ENCODE data around the gene LRBA.
A peak's percentile ranks its signal among the peaks of the same experiment; 100 is the strongest.

The LRBA gene

DNA sequence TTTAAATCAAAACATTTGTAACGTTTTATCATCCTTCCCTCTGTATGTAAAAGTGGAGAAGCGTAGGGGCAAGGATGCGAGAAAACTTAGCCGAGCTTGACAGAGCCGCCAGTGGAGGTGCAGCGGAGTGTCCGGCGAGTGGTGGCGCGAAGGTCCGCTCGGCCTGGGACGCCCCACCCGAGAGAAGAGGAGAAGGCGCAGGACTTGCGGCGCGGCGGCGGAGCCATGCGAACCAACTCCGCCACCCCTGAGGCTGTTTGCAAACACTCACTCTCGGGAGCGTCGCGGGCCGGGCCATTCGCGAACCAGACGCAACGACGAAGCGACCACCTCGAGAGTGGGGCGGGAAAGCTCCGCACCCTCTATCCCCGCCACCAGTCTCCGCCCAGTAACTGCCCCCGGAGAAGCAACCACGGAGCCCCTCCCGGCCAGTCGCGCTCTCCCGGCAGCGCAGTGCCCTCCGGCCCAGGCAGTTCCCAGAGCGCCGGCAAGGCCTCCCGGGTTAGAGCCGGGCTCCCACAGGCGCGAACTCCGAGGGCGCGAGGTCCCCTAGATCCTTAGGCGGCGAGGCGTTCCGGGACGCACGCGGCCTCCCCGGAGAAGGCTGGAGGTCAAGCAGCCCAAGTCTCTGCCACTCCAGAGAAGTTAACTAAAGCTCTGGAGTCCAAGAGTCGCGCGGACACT lies 435.4 kb downstream of the LRBA start:
- H3K9me3 ChIP-seq (ENCODE audit: control insufficient read depth, low read length): peaks cover 19% of the 10 kb centered on the region
- H3K4me1 ChIP-seq (ENCODE audit: control insufficient read depth, insufficient read depth, low read depth, low read length): peaks cover 14% of the 10 kb centered on the region
- peak overlapping the region; percentile 91 for H2AFZ ChIP-seq (ENCODE audit: low read depth, low read length)
- peak overlapping the region in 1 of 2 experiments; percentile 83 for H3K14ac ChIP-seq (ENCODE audit: low read length in 2 of 2)
- peak overlapping the region; percentile 49 for H2BK5ac ChIP-seq (ENCODE audit: low read depth, low read length, poor library complexity, severe bottlenecking)
- H4K91ac ChIP-seq (ENCODE audit: low read length): peak overlapping the region; percentile 82
- peak overlapping the region in 1 of 2 experiments; percentile 79 for H2BK12ac ChIP-seq (ENCODE audit: low read length in 2 of 2)
- peaks cover 0 to 4% of the 10 kb centered on the region in 2 experiments for H3K36me3 ChIP-seq (ENCODE audit: control insufficient read depth in 1 of 2, insufficient read depth in 2 of 2, low read depth in 1 of 2, low read length in 2 of 2)
- peaks cover 2% of the 10 kb centered on the region for H3K79me1 ChIP-seq (replicated peaks; ENCODE audit: low read length, poor library complexity, severe bottlenecking)
- WGBS: under 1% methylated on average over 58 of the region's 66 CpGs
- H3K4ac ChIP-seq (ENCODE audit: low read depth in 1 of 2, low read length in 2 of 2): peak overlapping the region in 1 of 2 experiments; percentile 89
- H3K4me2 ChIP-seq (ENCODE audit: low read length, poor library complexity, severe bottlenecking): peak overlapping the region; percentile 83
- H3K18ac ChIP-seq (ENCODE audit: low read depth in 1 of 2, low read length in 2 of 2): peak overlapping the region; percentile 65 to 93
- peak overlapping the region; percentile 69 to 70 for H3K4me3 ChIP-seq (ENCODE audit: insufficient read depth in 1 of 2, low read depth in 1 of 2, low read length in 2 of 2)
- H4K8ac ChIP-seq (ENCODE audit: low read length): peak overlapping the region; percentile 33
- peak overlapping the region; percentile 64 for H3K27ac ChIP-seq (ENCODE audit: low read length, poor library complexity, severe bottlenecking)
- H3K9ac ChIP-seq (ENCODE audit: low read length): peak overlapping the region; percentile 23
- peak overlapping the region; percentile 8 for H2BK15ac ChIP-seq (ENCODE audit: low read depth, poor library complexity, severe bottlenecking)
- DNase-seq: peak; percentile 71
- no peaks in the 10 kb centered on the region for H3K27me3 ChIP-seq (ENCODE audit: control insufficient read depth in 1 of 2, insufficient read depth in 1 of 2, low read length in 2 of 2)
- no peak overlapping the region for H2BK120ac ChIP-seq (ENCODE audit: low read depth, low read length)
- peak overlapping the region in 1 of 2 experiments; percentile 24 for H3K23ac ChIP-seq (ENCODE audit: low read length in 2 of 2)
- H2AK5ac ChIP-seq (ENCODE audit: low read length, severe bottlenecking): no peak overlapping the region

GRCh38 chr4:150578745-150579501 lies 436.2 kb downstream of the LRBA start:
- WGBS: 29% methylated on average over 4 of the region's 12 CpGs
- DNase-seq: peak; percentile 73

GRCh38 chr4:150577796-150578195 lies 437.3 kb downstream of the LRBA start:
- Histone ChIP-seq H2BK12ac (ENCODE audit: low read length in 2 of 2) (no peak overlapping the region), H2AFZ (ENCODE audit: low read depth, low read length) (no peak overlapping the region), H3K27ac (ENCODE audit: low read length, poor library complexity, severe bottlenecking) (no peak overlapping the region), H3K9me3 (ENCODE audit: control insufficient read depth, low read length) (peaks cover 11% of the 10 kb centered on the region), H3K14ac (ENCODE audit: low read length in 2 of 2) (no peak overlapping the region), H4K91ac (ENCODE audit: low read length) (no peak overlapping the region), H3K4me2 (ENCODE audit: low read length, poor library complexity, severe bottlenecking) (no peak overlapping the region), H3K4me3 (ENCODE audit: insufficient read depth in 1 of 2, low read depth in 1 of 2, low read length in 2 of 2) (no peak overlapping the region), H3K4ac (ENCODE audit: low read depth in 1 of 2, low read length in 2 of 2) (no peak overlapping the region), H2BK15ac (ENCODE audit: low read depth, poor library complexity, severe bottlenecking) (no peak overlapping the region), H3K4me1 (ENCODE audit: control insufficient read depth, insufficient read depth, low read depth, low read length) (peaks cover 10% of the 10 kb centered on the region), H3K79me1 (replicated peaks; ENCODE audit: low read length, poor library complexity, severe bottlenecking) (peaks cover 4% of the 10 kb centered on the region), H2AK5ac (ENCODE audit: low read length, severe bottlenecking) (no peak overlapping the region), H3K23ac (ENCODE audit: low read length in 2 of 2) (no peak overlapping the region), H2BK5ac (ENCODE audit: low read depth, low read length, poor library complexity, severe bottlenecking) (no peak overlapping the region), H3K27me3 (ENCODE audit: control insufficient read depth in 1 of 2, insufficient read depth in 1 of 2, low read length in 2 of 2) (no peaks in the 10 kb centered on the region), H3K36me3 (ENCODE audit: control insufficient read depth in 1 of 2, insufficient read depth in 2 of 2, low read depth in 1 of 2, low read length in 2 of 2) (no peaks in the 10 kb centered on the region), H4K8ac (ENCODE audit: low read length) (no peak overlapping the region), H3K9ac (ENCODE audit: low read length) (no peak overlapping the region), H2BK120ac (ENCODE audit: low read depth, low read length) (no peak overlapping the region), H3K18ac (ENCODE audit: low read depth in 1 of 2, low read length in 2 of 2) (no peak overlapping the region)
- WGBS: no CpG with 5 or more reads among the region's 1 CpG
- DNase-seq: no peak

More at GRCh38 chr4:150578745-150579501, 436.2 kb downstream of the LRBA start:
- H3K4ac ChIP-seq (ENCODE audit: low read depth in 1 of 2, low read length in 2 of 2): no peak overlapping the region
- H3K23ac ChIP-seq (ENCODE audit: low read length in 2 of 2): no peak overlapping the region
- no peak overlapping the region for H2BK120ac ChIP-seq (ENCODE audit: low read depth, low read length)
- H3K9me3 ChIP-seq (ENCODE audit: control insufficient read depth, low read length): peaks cover 19% of the 10 kb centered on the region
- H2AK5ac ChIP-seq (ENCODE audit: low read length, severe bottlenecking): no peak overlapping the region
- no peak overlapping the region for H3K18ac ChIP-seq (ENCODE audit: low read depth in 1 of 2, low read length in 2 of 2)
- no peak overlapping the region for H2AFZ ChIP-seq (ENCODE audit: low read depth, low read length)
- peaks cover 14% of the 10 kb centered on the region for H3K4me1 ChIP-seq (ENCODE audit: control insufficient read depth, insufficient read depth, low read depth, low read length)
- no peak overlapping the region for H3K14ac ChIP-seq (ENCODE audit: low read length in 2 of 2)
- peak overlapping the region; percentile 61 for H3K27ac ChIP-seq (ENCODE audit: low read length, poor library complexity, severe bottlenecking)
- H2BK15ac ChIP-seq (ENCODE audit: low read depth, poor library complexity, severe bottlenecking): no peak overlapping the region
- no peaks in the 10 kb centered on the region for H3K27me3 ChIP-seq (ENCODE audit: control insufficient read depth in 1 of 2, insufficient read depth in 1 of 2, low read length in 2 of 2)
- H3K4me3 ChIP-seq (ENCODE audit: insufficient read depth in 1 of 2, low read depth in 1 of 2, low read length in 2 of 2): peak overlapping the region in 1 of 2 experiments; percentile 69
- H3K36me3 ChIP-seq (ENCODE audit: control insufficient read depth in 1 of 2, insufficient read depth in 2 of 2, low read depth in 1 of 2, low read length in 2 of 2): peaks cover 0 to 4% of the 10 kb centered on the region in 2 experiments
- H2BK5ac ChIP-seq (ENCODE audit: low read depth, low read length, poor library complexity, severe bottlenecking): no peak overlapping the region
- H2BK12ac ChIP-seq (ENCODE audit: low read length in 2 of 2): no peak overlapping the region
- no peak overlapping the region for H4K91ac ChIP-seq (ENCODE audit: low read length)
- no peak overlapping the region for H3K9ac ChIP-seq (ENCODE audit: low read length)
- peaks cover 2% of the 10 kb centered on the region for H3K79me1 ChIP-seq (replicated peaks; ENCODE audit: low read length, poor library complexity, severe bottlenecking)
- H4K8ac ChIP-seq (ENCODE audit: low read length): peak overlapping the region; percentile 30
- H3K4me2 ChIP-seq (ENCODE audit: low read length, poor library complexity, severe bottlenecking): peak overlapping the region; percentile 87

DNA sequence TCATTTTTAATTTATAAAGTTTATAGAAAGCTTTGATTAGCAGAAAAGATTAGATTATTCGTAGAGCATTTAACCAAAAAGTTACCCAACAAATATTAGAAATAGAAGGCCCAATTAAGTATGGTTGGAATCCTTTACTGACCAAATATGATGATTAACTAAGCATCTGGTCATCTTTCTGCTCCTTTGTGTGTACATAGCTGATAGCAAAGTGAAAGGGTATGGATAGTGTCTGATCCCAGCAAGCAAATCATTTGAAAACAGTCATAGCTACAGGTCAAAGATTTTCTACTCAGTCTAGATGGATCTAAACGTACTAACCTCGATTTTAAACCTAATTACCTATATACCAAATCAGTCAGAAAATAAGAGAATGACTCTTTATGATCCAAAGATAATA lies 440.4 kb downstream of the LRBA start:
- H3K4me2 ChIP-seq (ENCODE audit: low read length, poor library complexity, severe bottlenecking): no peak overlapping the region
- H2BK12ac ChIP-seq (ENCODE audit: low read length in 2 of 2): no peak overlapping the region
- no peak overlapping the region for H3K4ac ChIP-seq (ENCODE audit: low read depth in 1 of 2, low read length in 2 of 2)
- peaks cover 6% of the 10 kb centered on the region for H3K79me1 ChIP-seq (replicated peaks; ENCODE audit: low read length, poor library complexity, severe bottlenecking)
- no peak overlapping the region for H3K14ac ChIP-seq (ENCODE audit: low read length in 2 of 2)
- H2BK15ac ChIP-seq (ENCODE audit: low read depth, poor library complexity, severe bottlenecking): no peak overlapping the region
- H3K27ac ChIP-seq (ENCODE audit: low read length, poor library complexity, severe bottlenecking): no peak overlapping the region
- no CpG with 5 or more reads among the region's 3 CpGs for WGBS
- no peaks in the 10 kb centered on the region for H3K27me3 ChIP-seq (ENCODE audit: control insufficient read depth in 1 of 2, insufficient read depth in 1 of 2, low read length in 2 of 2)
- no peaks in the 10 kb centered on the region for H3K9me3 ChIP-seq (ENCODE audit: control insufficient read depth, low read length)
- H3K4me3 ChIP-seq (ENCODE audit: insufficient read depth in 1 of 2, low read depth in 1 of 2, low read length in 2 of 2): no peak overlapping the region
- H4K91ac ChIP-seq (ENCODE audit: low read length): no peak overlapping the region
- no peak overlapping the region for H3K23ac ChIP-seq (ENCODE audit: low read length in 2 of 2)
- peaks cover 8% of the 10 kb centered on the region for H3K4me1 ChIP-seq (ENCODE audit: control insufficient read depth, insufficient read depth, low read depth, low read length)
- no peak for DNase-seq
- no peak overlapping the region for H3K18ac ChIP-seq (ENCODE audit: low read depth in 1 of 2, low read length in 2 of 2)
- H3K36me3 ChIP-seq (ENCODE audit: control insufficient read depth in 1 of 2, insufficient read depth in 2 of 2, low read depth in 1 of 2, low read length in 2 of 2): no peaks in the 10 kb centered on the region
- no peak overlapping the region for H3K9ac ChIP-seq (ENCODE audit: low read length)
- H2BK120ac ChIP-seq (ENCODE audit: low read depth, low read length): no peak overlapping the region
- no peak overlapping the region for H2BK5ac ChIP-seq (ENCODE audit: low read depth, low read length, poor library complexity, severe bottlenecking)
- H2AK5ac ChIP-seq (ENCODE audit: low read length, severe bottlenecking): no peak overlapping the region
- no peak overlapping the region for H4K8ac ChIP-seq (ENCODE audit: low read length)
- H2AFZ ChIP-seq (ENCODE audit: low read depth, low read length): no peak overlapping the region
